GM10248 (cell line): ENCODE results near the gene LCNL1.

Experiments
- CTCF ChIA-PET: fragments of 300-600 bp; sonication (Branson Sonifier 250); formaldehyde crosslinking; extraction: SDS; loops from one replicate; lab custom pipeline; 2021; ENCODE audit warnings: antibody characterized with exemption; lab: Yijun Ruan, JAX
- POLR2A ChIA-PET: fragments of 350-650 bp; sonication (Branson Sonifier 250); formaldehyde crosslinking; extraction: SDS; loops from one replicate; lab custom pipeline; 2020; ENCODE audit warnings: antibody characterized with exemption; lab: Yijun Ruan, JAX
- DNase-seq: peaks from one replicate; pipeline ENCODE4 v3.0.0; 2012; ENCODE audit errors: extremely low spot score
- TF ChIP-seq, protein P1 (sequence below): IDR thresholded peaks from 2 replicates; pipeline ENCODE4 v1.5.1; 2012; ENCODE audit warnings: mild to moderate bottlenecking, low read depth; ENCODE audit errors: extremely low read depth, missing control alignments, control extremely low read depth

LCNL1 gene

DNA sequence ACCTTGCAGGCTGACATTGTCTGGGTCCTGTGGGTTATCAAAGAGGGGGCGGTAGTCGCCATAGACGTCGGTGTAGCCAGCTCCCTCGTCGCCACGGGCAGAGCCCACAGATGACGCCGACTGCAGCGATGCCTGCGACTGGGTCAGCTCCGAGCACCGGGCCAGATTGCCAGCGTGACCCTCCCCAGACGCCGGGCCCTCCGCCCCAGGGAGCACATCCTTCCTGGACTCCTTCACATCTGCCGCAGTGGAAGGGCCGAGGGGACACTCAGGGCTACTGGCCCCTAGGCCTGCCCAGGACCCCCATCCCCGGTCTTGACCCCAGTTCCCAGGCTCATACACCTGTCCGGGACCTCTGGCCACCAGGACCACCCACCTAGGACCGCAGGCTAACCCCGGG, 31.4 kb downstream of the LCNL1 start:
- ChIA-PET POLR2A (no interaction called here), CTCF (interaction anchor here (0.9 to 1.3 kb wide), 2 partner anchors 12 to 21 kb away, joined by 3 read pairs; no protein-coding TSS in a partner anchor)
- no peak for DNase-seq
- TF ChIP-seq, protein P1, sequence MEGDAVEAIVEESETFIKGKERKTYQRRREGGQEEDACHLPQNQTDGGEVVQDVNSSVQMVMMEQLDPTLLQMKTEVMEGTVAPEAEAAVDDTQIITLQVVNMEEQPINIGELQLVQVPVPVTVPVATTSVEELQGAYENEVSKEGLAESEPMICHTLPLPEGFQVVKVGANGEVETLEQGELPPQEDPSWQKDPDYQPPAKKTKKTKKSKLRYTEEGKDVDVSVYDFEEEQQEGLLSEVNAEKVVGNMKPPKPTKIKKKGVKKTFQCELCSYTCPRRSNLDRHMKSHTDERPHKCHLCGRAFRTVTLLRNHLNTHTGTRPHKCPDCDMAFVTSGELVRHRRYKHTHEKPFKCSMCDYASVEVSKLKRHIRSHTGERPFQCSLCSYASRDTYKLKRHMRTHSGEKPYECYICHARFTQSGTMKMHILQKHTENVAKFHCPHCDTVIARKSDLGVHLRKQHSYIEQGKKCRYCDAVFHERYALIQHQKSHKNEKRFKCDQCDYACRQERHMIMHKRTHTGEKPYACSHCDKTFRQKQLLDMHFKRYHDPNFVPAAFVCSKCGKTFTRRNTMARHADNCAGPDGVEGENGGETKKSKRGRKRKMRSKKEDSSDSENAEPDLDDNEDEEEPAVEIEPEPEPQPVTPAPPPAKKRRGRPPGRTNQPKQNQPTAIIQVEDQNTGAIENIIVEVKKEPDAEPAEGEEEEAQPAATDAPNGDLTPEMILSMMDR: no peak

- no peak for DNase-seq
- ChIA-PET CTCF (interaction anchor here (0.9 to 1.5 kb wide), 4 partner anchors 11 to 49 kb away, joined by 3 to 7 read pairs (median 3); partner anchors contain the start of gene ABCA2), POLR2A (no interaction called here)
- TF ChIP-seq, protein P1: no peak
Observed at GRCh38 chr9:137014776-137015539, 32.2 kb downstream of the LCNL1 start.

- ChIA-PET POLR2A (no interaction called here), CTCF (interaction anchor here (1.3 to 1.5 kb wide), 3 partner anchors 14 to 48 kb away, joined by 3 to 7 read pairs (median 3); partner anchors contain the start of gene ABCA2)
- TF ChIP-seq, protein P1: no peak
- DNase-seq: no peak
Observed at GRCh38 chr9:137015540-137015930, 32.7 kb downstream of the LCNL1 start.

- POLR2A ChIA-PET: no interaction called here
- no peak for DNase-seq
- CTCF ChIA-PET: interaction anchor here (1.3 to 1.5 kb wide), 2 partner anchors 13 to 48 kb away, joined by 3 to 7 read pairs; partner anchors contain the start of gene ABCA2
Observed at GRCh38 chr9:137015976-137016375, 33.2 kb downstream of the LCNL1 start.

GRCh38 chr9:137016436-137016835, 33.6 kb downstream of the LCNL1 start:
- POLR2A ChIA-PET: no interaction called here
- no peak for DNase-seq
- CTCF ChIA-PET: interaction anchor here (1.5 kb wide), 1 partner anchor 13 kb away, joined by 7 read pairs; the partner anchor contains the start of gene ABCA2
- TF ChIP-seq, protein P1: no peak

More at GRCh38 chr9:137015976-137016375, 33.2 kb downstream of the LCNL1 start:
- TF ChIP-seq, protein P1: no peak

GRCh38 chr9:137017071-137017470, 34.3 kb downstream of the LCNL1 start:
- TF ChIP-seq, protein P1: no peak

More at GRCh38 chr9:137017071-137017470, 34.3 kb downstream of the LCNL1 start:
- no peak for DNase-seq
- ChIA-PET POLR2A (no interaction called here), CTCF (interaction anchor here (5.1 kb wide), 1 partner anchor 12 kb away, joined by 39 read pairs; the partner anchor contains the start of gene ABCA2)
